Stimulated activated naive CD4-positive, alpha-beta T cell (primary cell): ENCODE data around the gene PRKCA.
A peak's percentile ranks its signal among the peaks of the same experiment; 100 is the strongest.

Experiments
- DNase-seq, 6 experiments: peaks; one replicate each; lab custom pipeline; 2025; lab: John Stamatoyannopoulos, UW

Gene PRKCA

GRCh38 chr17:66841328-66841727, 538.9 kb downstream of the PRKCA start:
- no peak for DNase-seq

- no peak for DNase-seq
These were observed 539.3 kb downstream of the PRKCA start for GRCh38 chr17:66841744-66842143.

GRCh38 chr17:66842505-66842904, 540.1 kb downstream of the PRKCA start:
- no peak for DNase-seq

GRCh38 chr17:66842959-66843358, 540.5 kb downstream of the PRKCA start:
- DNase-seq: no peak

GRCh38 chr17:66843627-66844026, 541.2 kb downstream of the PRKCA start:
- no peak for DNase-seq

- no peak for DNase-seq
These were observed 545.3 kb downstream of the PRKCA start for GRCh38 chr17:66847704-66848103.

- DNase-seq: no peak
These were observed 546.1 kb downstream of the PRKCA start for GRCh38 chr17:66848496-66848895.

- no peak for DNase-seq
These were observed 546.7 kb downstream of the PRKCA start for GRCh38 chr17:66849032-66849655.

- DNase-seq: no peak
These were observed 547.6 kb downstream of the PRKCA start for GRCh38 chr17:66849851-66850580.

GRCh38 chr17:66850692-66851091, 548.3 kb downstream of the PRKCA start:
- no peak for DNase-seq

- peak in 1 of 6 experiments; percentile 3 for DNase-seq
These were observed 552.8 kb downstream of the PRKCA start for GRCh38 chr17:66855204-66855603.

- no peak for DNase-seq
These were observed 556.0 kb downstream of the PRKCA start for GRCh38 chr17:66858226-66859083.

- DNase-seq: no peak
These were observed 556.9 kb downstream of the PRKCA start for GRCh38 chr17:66859353-66859752.

GRCh38 chr17:66860204-66860603, 557.8 kb downstream of the PRKCA start:
- DNase-seq: no peak
